H1 (cell line): ENCODE measurements around the gene TCF4. TPM values are rescaled to one million over a fixed set of nuclear protein-coding genes. Genes with fewer than 3 reads are reported as not detected.

Source experiments
- CTCF ChIA-PET: fragments of 300-600 bp; sonication (Branson Sonifier 250); formaldehyde crosslinking; loops from one replicate; lab custom pipeline; 2021; ENCODE audit not compliant: partially characterized antibody; lab: Charles Lee
- POLR2A ChIA-PET: fragments of 300-600 bp; sonication (Branson Sonifier 250); formaldehyde crosslinking; loops from one replicate; lab custom pipeline; 2021; ENCODE audit warnings: inconsistent platforms; ENCODE audit not compliant: partially characterized antibody; lab: Charles Lee
- DNase-seq, 2 experiments: peaks; one replicate each; pipeline versions ENCODE4 v3.0.0 to v3.0.0-alpha.2; 2010 to 2022; ENCODE audit warnings: low spot score in 2 of 2, low read depth in 1 of 2, mixed read lengths in 1 of 2
- FAIRE-seq: peaks from 2 replicates; lab custom pipeline; 2011; peaks lifted over from hg19 to GRCh38; lab: Jason Lieb, UNC
- H2AFZ ChIP-seq: 2 replicates; pipeline ENCODE4 v1.8.1; 2012; ENCODE audit warnings: low read length, inconsistent platforms
- H2AK5ac ChIP-seq: 2 replicates; pipeline ENCODE4 v1.6.1; 2013; ENCODE audit warnings: low read depth, low read length
- H2BK120ac ChIP-seq: replicated peaks from 2 replicates; pipeline ENCODE3; 2013; ENCODE audit warnings: low read depth, low read length, inconsistent platforms
- H2BK12ac ChIP-seq: 2 replicates; pipeline ENCODE4 v1.6.1; 2013; ENCODE audit warnings: low read depth, low read length
- H2BK15ac ChIP-seq: 2 replicates; pipeline ENCODE4 v1.6.1; 2013; ENCODE audit warnings: low read length
- H2BK20ac ChIP-seq: 2 replicates; pipeline ENCODE4 v1.6.1; 2013; ENCODE audit warnings: low read length
- H2BK5ac ChIP-seq: 2 replicates; pipeline ENCODE4 v1.6.1; 2013; ENCODE audit warnings: low read depth, low read length
- H3K14ac ChIP-seq: 2 replicates; pipeline ENCODE4 v1.6.1; 2013; ENCODE audit warnings: inconsistent platforms; ENCODE audit not compliant: insufficient read length
- H3K18ac ChIP-seq: 2 replicates; pipeline ENCODE4 v1.6.1; 2013; ENCODE audit warnings: low read length; ENCODE audit errors: extremely low read depth
- H3K23ac ChIP-seq: 2 replicates; pipeline ENCODE4 v1.6.1; 2013; ENCODE audit warnings: inconsistent platforms; ENCODE audit not compliant: insufficient read length
- H3K23me2 ChIP-seq: 2 replicates; pipeline ENCODE4 v1.6.1; 2013; ENCODE audit warnings: low read depth, low read length
- H3K27ac ChIP-seq: 2 replicates; pipeline ENCODE4 v1.6.1; 2011; ENCODE audit warnings: low read depth, low read length, inconsistent platforms
- H3K27me3 ChIP-seq, 4 experiments: replicated peaks in 1 of 4; 1 replicate in 1 of 4; 2 replicates in 3 of 4; pipeline versions ENCODE4 v1.6.1 to v1.8.1; 2011 to 2013; ENCODE audit warnings: low read length in 3 of 4, mild to moderate bottlenecking in 3 of 4, inconsistent platforms in 2 of 4, mixed read lengths in 2 of 4, moderate library complexity in 1 of 4; ENCODE audit not compliant: control insufficient read depth in 3 of 4, insufficient read depth in 3 of 4; ENCODE audit errors: extremely low read depth in 1 of 4
- H3K36me3 ChIP-seq, 4 experiments: 2 replicates each; pipeline versions ENCODE4 v1.6.1 to v1.8.1; 2011 to 2013; ENCODE audit warnings: mild to moderate bottlenecking in 4 of 4, low read length in 3 of 4, moderate library complexity in 2 of 4, control low read depth in 1 of 4, inconsistent platforms in 1 of 4; ENCODE audit not compliant: insufficient read depth in 4 of 4, control insufficient read depth in 2 of 4
- H3K4ac ChIP-seq: replicated peaks from 2 replicates; pipeline ENCODE3; 2013; ENCODE audit warnings: low read length, low read depth, mixed read lengths, inconsistent platforms; ENCODE audit not compliant: insufficient read length
- H3K4me1 ChIP-seq, 4 experiments: replicated peaks in 1 of 4; 1 replicate in 1 of 4; 2 replicates in 3 of 4; pipeline versions ENCODE4 v1.6.1 to v1.8.1; 2011 to 2013; ENCODE audit warnings: low read length in 3 of 4, inconsistent platforms in 2 of 4, mixed read lengths in 1 of 4; ENCODE audit not compliant: insufficient read depth in 4 of 4, control insufficient read depth in 3 of 4
- H3K4me2 ChIP-seq, 2 experiments: 2 replicates each; pipeline versions ENCODE4 v1.6.1 to v1.8.1; 2011 to 2013; ENCODE audit warnings: low read depth in 2 of 2, low read length in 2 of 2, control low read depth in 1 of 2, inconsistent platforms in 1 of 2, mild to moderate bottlenecking in 1 of 2; ENCODE audit not compliant: insufficient read depth in 1 of 2
- H3K4me3 ChIP-seq, 4 experiments: fragments of 200-600, 300-600 bp in 1 of 4; sonication (generic), shearing (Covaris generic), sonication (Bioruptor Twin) in 1 of 4; 2 replicates each; pipeline versions ENCODE4 v1.5.1 to v1.8.1; 2011 to 2016; ENCODE audit warnings: low read length in 4 of 4, low read depth in 3 of 4, control low read depth in 2 of 4, inconsistent platforms in 2 of 4, mild to moderate bottlenecking in 2 of 4, mixed read lengths in 1 of 4, moderate library complexity in 1 of 4; ENCODE audit not compliant: insufficient read depth in 2 of 4; ENCODE audit errors: extremely low read depth in 1 of 4
- H3K56ac ChIP-seq: replicated peaks from 2 replicates; pipeline ENCODE3; 2013; ENCODE audit warnings: low read depth, mild to moderate bottlenecking, mixed read lengths, low read length, inconsistent platforms; ENCODE audit not compliant: insufficient read length
- H3K79me1 ChIP-seq: 2 replicates; pipeline ENCODE4 v1.6.1; 2013; ENCODE audit warnings: low read depth, low read length, control low read depth
- H3K79me2 ChIP-seq, 2 experiments: 2 replicates each; pipeline versions ENCODE4 v1.6.1 to v1.8.1; 2012 to 2013; ENCODE audit warnings: low read length in 2 of 2, mild to moderate bottlenecking in 2 of 2, inconsistent platforms in 1 of 2; ENCODE audit not compliant: insufficient read depth in 2 of 2, control insufficient read depth in 1 of 2
- H3K9ac ChIP-seq, 4 experiments: replicated peaks in 1 of 4; 1 replicate in 1 of 4; 2 replicates in 3 of 4; pipeline versions ENCODE4 v1.6.1 to v1.8.1; 2011 to 2013; ENCODE audit warnings: low read depth in 3 of 4, low read length in 3 of 4, control low read depth in 2 of 4, mild to moderate bottlenecking in 2 of 4, moderate library complexity in 2 of 4, inconsistent platforms in 1 of 4; ENCODE audit errors: extremely low read depth in 1 of 4
- H3K9me3 ChIP-seq, 2 experiments: 2 replicates each; pipeline versions ENCODE4 v1.6.1 to v1.8.1; 2012 to 2013; ENCODE audit warnings: mild to moderate bottlenecking in 2 of 2, moderate library complexity in 2 of 2, control low read depth in 1 of 2, inconsistent platforms in 1 of 2, low read depth in 1 of 2, low read length in 1 of 2, mixed read lengths in 1 of 2; ENCODE audit not compliant: insufficient read depth in 2 of 2
- H4K20me1 ChIP-seq, 2 experiments: replicated peaks in 1 of 2; 2 replicates each; pipeline versions ENCODE3 to v1.8.1; 2011 to 2013; ENCODE audit warnings: inconsistent platforms in 2 of 2, low read length in 2 of 2, mild to moderate bottlenecking in 1 of 2; ENCODE audit not compliant: insufficient read depth in 2 of 2, control insufficient read depth in 1 of 2
- H4K5ac ChIP-seq: 2 replicates; pipeline ENCODE4 v1.6.1; 2013; ENCODE audit warnings: low read length, low read depth, mixed read lengths, inconsistent platforms; ENCODE audit not compliant: insufficient read length
- H4K8ac ChIP-seq: 2 replicates; pipeline ENCODE4 v1.8.0; 2013; ENCODE audit warnings: mild to moderate bottlenecking, moderate library complexity, low read length, inconsistent platforms; ENCODE audit not compliant: insufficient read depth; ENCODE audit errors: extremely low read depth
- H4K91ac ChIP-seq: replicated peaks from 2 replicates; pipeline ENCODE3; 2013; ENCODE audit warnings: low read length, mixed read lengths, inconsistent platforms; ENCODE audit not compliant: insufficient read length
- CHD1 ChIP-seq: IDR thresholded peaks from 2 replicates; pipeline ENCODE4 v1.6.1; 2012; ENCODE audit warnings: low read depth, low read length, improper control_type of control experiment
- EGR1 ChIP-seq: IDR thresholded peaks from 2 replicates; pipeline ENCODE4 v1.6.1; 2011; ENCODE audit warnings: low read depth, low read length, borderline replicate concordance
- NANOG ChIP-seq: IDR thresholded peaks from 2 replicates; pipeline ENCODE4 v1.6.1; 2011; ENCODE audit warnings: low read length, low read depth, mild to moderate bottlenecking, inconsistent platforms; ENCODE audit not compliant: insufficient read depth, poor library complexity, severe bottlenecking
- RFX5 ChIP-seq: IDR thresholded peaks from 2 replicates; pipeline ENCODE4 v1.6.1; 2011; ENCODE audit warnings: low read depth, low read length, improper control_type of control experiment, borderline replicate concordance
- WGBS, 2 experiments: shearing (Covaris generic) in 1 of 2; methylation state at CpG; one replicate each; pipeline versions ENCODE4 v1.1.6 to v1.1.7; 2013 to 2015; ENCODE audit warnings: low lambda C conversion rate in 2 of 2, mixed read lengths in 2 of 2, inconsistent platforms in 1 of 2, low coverage in 1 of 2, missing lambda C conversion rate in 1 of 2; ENCODE audit not compliant: insufficient replicate concordance in 2 of 2, insufficient coverage in 1 of 2, insufficient read length in 1 of 2; ENCODE audit errors: extremely low coverage in 1 of 2, missing lambda C conversion rate in 1 of 2; 5-methylcytosine and 5-hydroxymethylcytosine counted together
- polyA plus RNA-seq, 7 experiments: library from polyadenylated mRNA; depleted of rRNA in 3 of 7; stranded (reverse) in 5 of 7; unstranded in 2 of 7; fragments of >200 nt in 5 of 7; fragments of 200-250 nt in 2 of 7; gene quantifications; 1 replicate in 5 of 7; 2 replicates in 1 of 7; 4 replicates in 1 of 7; pipeline versions ENCODE4 v1.2.1 to v1.2.3, GENCODE V29; 2011 to 2013; ENCODE audit warnings: missing spikeins in 2 of 7, mixed read lengths in 2 of 7
- total RNA-seq: library from RNA; stranded (reverse); fragmentation: NEBNext Ultra II Directional; extraction: Animal tissue kit (Norgen Biotek cat#: 25700); gene quantifications from 2 replicates; pipeline ENCODE4 v1.2.1, GENCODE V29; 2021

Gene TCF4
- total and polyA plus RNA-seq, 2 of the 8 experiments (the other 6 are each of a cell fraction or from before 2014, with no cell fraction given) = 59.3 to 118 TPM

DNA sequence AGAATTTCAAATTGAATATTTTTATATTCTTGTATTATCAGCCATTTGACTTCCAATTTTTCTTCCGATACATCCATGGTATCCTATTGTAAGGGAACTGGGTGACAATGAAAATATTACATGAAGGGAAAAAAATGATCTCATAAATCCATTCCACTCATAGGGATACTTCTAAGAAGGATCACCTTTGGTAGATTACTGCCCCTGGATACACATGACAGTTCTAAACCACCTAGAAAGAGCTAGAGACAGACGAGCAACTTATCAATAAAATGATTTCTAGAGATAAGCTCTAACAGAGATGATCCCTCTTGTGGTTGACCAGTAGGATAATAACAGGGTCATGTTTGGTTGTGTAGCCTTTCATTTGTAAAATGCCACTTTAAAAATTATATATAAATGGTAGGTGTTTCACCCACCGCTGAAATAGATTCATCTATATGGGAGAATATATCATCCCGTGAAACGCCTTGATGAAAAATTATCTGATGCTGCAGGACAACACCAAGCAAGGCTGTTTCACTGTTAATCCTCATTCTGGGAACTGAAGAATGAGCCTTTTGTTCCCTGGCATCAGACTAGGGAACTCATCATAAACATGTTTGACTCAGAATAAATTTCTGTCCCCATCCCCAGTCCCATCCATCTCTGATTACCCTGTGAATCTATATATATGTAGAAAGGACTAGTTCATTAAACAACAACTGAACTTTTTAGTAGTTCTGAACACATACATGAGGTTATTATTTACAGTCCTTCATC lies 180.0 kb downstream of the TCF4 start:
- CTCF ChIA-PET = interaction anchor here (1.0 to 2.8 kb wide), 4 partner anchors 8 to 173 kb away, joined by 3 to 12 read pairs (median 10); no protein-coding TSS in a partner anchor
- H3K4ac ChIP-seq = no peak overlapping the region
- no peaks in the 10 kb centered on the region for H3K9me3 ChIP-seq
- DNase-seq (no peak), FAIRE-seq (no peak)
- H2AFZ ChIP-seq = no peak overlapping the region
- H3K18ac ChIP-seq = no peak overlapping the region
- no peak overlapping the region for H3K4me3 ChIP-seq
- no peaks in the 10 kb centered on the region; the same call in 1 of the 2 replicates for H3K79me1 ChIP-seq
- no peak overlapping the region for H2BK15ac ChIP-seq
- H2BK12ac ChIP-seq = no peak overlapping the region
- H4K20me1 ChIP-seq = peaks cover 0 to 1% of the 10 kb centered on the region in 2 experiments
- H3K27me3 ChIP-seq = no peaks in the 10 kb centered on the region
- no peak overlapping the region for H2BK20ac ChIP-seq
- H3K23me2 ChIP-seq = no peaks in the 10 kb centered on the region
- no peak overlapping the region for H3K56ac ChIP-seq
- H3K79me2 ChIP-seq = peaks cover 3 to 96% of the 10 kb centered on the region in 2 experiments; a peak in 3 of 4 replicates
- no peak overlapping the region for H3K14ac ChIP-seq
- no peak overlapping the region for H3K9ac ChIP-seq
- H2BK120ac ChIP-seq = no peak overlapping the region
- no peak overlapping the region for H2BK5ac ChIP-seq
- no peak overlapping the region for H3K27ac ChIP-seq
- no peak overlapping the region for H4K8ac ChIP-seq
- H4K91ac ChIP-seq = no peak overlapping the region
- POLR2A ChIA-PET = interaction anchor here (0.9 kb wide), 1 partner anchor 31 kb away, joined by 3 read pairs; no protein-coding TSS in a partner anchor
- H2AK5ac ChIP-seq = no peak overlapping the region
- H3K4me2 ChIP-seq = no peak overlapping the region
- WGBS, 2 experiments = 81% methylated on average over 5 of the region's 5 CpGs; no CpG with 5 or more reads in 1 of the 2 experiments
- no peak overlapping the region for H4K5ac ChIP-seq
- no peak overlapping the region for H3K23ac ChIP-seq
- peaks cover 0 to 10% (median 2%) of the 10 kb centered on the region in 4 experiments; a peak in 4 of 7 replicates for H3K4me1 ChIP-seq
- no peaks in the 10 kb centered on the region for H3K36me3 ChIP-seq
- TF ChIP-seq RFX5 = no peak
- TF ChIP-seq EGR1 = no peak
- TF ChIP-seq CHD1 = no peak
- TF ChIP-seq NANOG = no peak
